Activated naive CD8-positive, alpha-beta T cell treated with anti-CD3 and anti-CD28 coated beads, Interleukin-2, amount 50 U/mL, for 24 hours (primary cell): ENCODE measurements around the gene UNC13B.
"Not testable (repeated sequence)": the region's sequence is repeated elsewhere in the genome, so short reads cannot be mapped to it uniquely, and the experiment has no call there.

ENCODE experiments used
- ATAC-seq: fragments of 150-1000 bp; cut with Tn5 transposase; one replicate; pipeline ENCODE4 v1.10.0; 2021
- DNase-seq: peaks from one replicate; pipeline ENCODE4 v3.0.0; 2021
- H3K27ac Mint-ChIP-seq: one replicate; pipeline ENCODE4 v1.8.0; 2021; ENCODE audit warnings: mild to moderate bottlenecking, mixed read lengths
- H3K27me3 Mint-ChIP-seq: one replicate; pipeline ENCODE4 v1.8.0; 2021; ENCODE audit warnings: mixed read lengths
- H3K36me3 Mint-ChIP-seq: one replicate; pipeline ENCODE4 v1.8.0; 2021; ENCODE audit warnings: low read depth, mixed read lengths
- H3K4me1 Mint-ChIP-seq: one replicate; pipeline ENCODE4 v1.8.0; 2021; ENCODE audit warnings: mixed read lengths
- H3K4me3 Mint-ChIP-seq: one replicate; pipeline ENCODE4 v1.8.0; 2021; ENCODE audit warnings: mild to moderate bottlenecking, moderate library complexity, mixed read lengths
- H3K9me3 Mint-ChIP-seq: one replicate; pipeline ENCODE4 v1.8.0; 2021; ENCODE audit warnings: mixed read lengths

Gene UNC13B

GRCh38 chr9:35147941-35148563 is 13.8 kb upstream of the UNC13B start:
- peaks cover 17% of the 10 kb centered on the region for H3K36me3 Mint-ChIP-seq
- not testable (repeated sequence) for H3K27ac Mint-ChIP-seq, H3K4me1 Mint-ChIP-seq, H3K27me3 Mint-ChIP-seq, DNase-seq, ATAC-seq, H3K4me3 Mint-ChIP-seq
- H3K9me3 Mint-ChIP-seq: peaks cover 36% of the 10 kb centered on the region

GRCh38 chr9:35152926-35153325 is 8.9 kb upstream of the UNC13B start:
- Mint-ChIP-seq H3K27me3 (no peaks in the 10 kb centered on the region), H3K9me3 (peaks cover 20% of the 10 kb centered on the region), H3K4me1 (no peaks in the 10 kb centered on the region), H3K36me3 (peaks cover 13% of the 10 kb centered on the region), H3K4me3 (no peak overlapping the region), H3K27ac (no peak overlapping the region)
- DNase-seq (no peak), ATAC-seq (no peak)

- H3K27ac Mint-ChIP-seq: no peak overlapping the region
- no peaks in the 10 kb centered on the region for H3K9me3 Mint-ChIP-seq
- H3K4me3 Mint-ChIP-seq: no peak overlapping the region
- ATAC-seq: no peak
- H3K4me1 Mint-ChIP-seq: peaks cover 14% of the 10 kb centered on the region
- H3K27me3 Mint-ChIP-seq: no peaks in the 10 kb centered on the region
- H3K36me3 Mint-ChIP-seq: no peaks in the 10 kb centered on the region
- no peak for DNase-seq
Observed at GRCh38 chr9:35156781-35157180, 5.0 kb upstream of the UNC13B start.

GRCh38 chr9:35157836-35158235 is 4.0 kb upstream of the UNC13B start:
- not testable (repeated sequence) for H3K4me3 Mint-ChIP-seq, H3K36me3 Mint-ChIP-seq, H3K27ac Mint-ChIP-seq, ATAC-seq, H3K27me3 Mint-ChIP-seq, DNase-seq, H3K9me3 Mint-ChIP-seq
- peaks cover 20% of the 10 kb centered on the region for H3K4me1 Mint-ChIP-seq

GRCh38 chr9:35158501-35159280 is 3.1 kb upstream of the UNC13B start:
- Mint-ChIP-seq H3K4me3 (no peak overlapping the region), H3K36me3 (no peaks in the 10 kb centered on the region), H3K27ac (no peak overlapping the region), H3K9me3 (no peaks in the 10 kb centered on the region), H3K4me1 (peaks cover 21% of the 10 kb centered on the region), H3K27me3 (peaks cover 14% of the 10 kb centered on the region)
- ATAC-seq (no peak), DNase-seq (no peak)

- DNase-seq (no peak), ATAC-seq (no peak)
- no peak overlapping the region for H3K27ac Mint-ChIP-seq
- no peaks in the 10 kb centered on the region for H3K9me3 Mint-ChIP-seq
- H3K27me3 Mint-ChIP-seq: peaks cover 19% of the 10 kb centered on the region
- no peaks in the 10 kb centered on the region for H3K36me3 Mint-ChIP-seq
- peak overlapping the region; percentile 87 for H3K4me3 Mint-ChIP-seq
- H3K4me1 Mint-ChIP-seq: peaks cover 21% of the 10 kb centered on the region
Observed at GRCh38 chr9:35162605-35163315, 951 bp downstream of the UNC13B start.

- Mint-ChIP-seq H3K4me3 (no peak overlapping the region), H3K4me1 (peaks cover 21% of the 10 kb centered on the region), H3K36me3 (no peaks in the 10 kb centered on the region), H3K9me3 (no peaks in the 10 kb centered on the region), H3K27ac (no peak overlapping the region), H3K27me3 (peaks cover 19% of the 10 kb centered on the region)
- DNase-seq (no peak), ATAC-seq (no peak)
Observed at GRCh38 chr9:35163413-35163812, 1.6 kb downstream of the UNC13B start.

- no peak overlapping the region for H3K4me3 Mint-ChIP-seq
Observed at GRCh38 chr9:35164711-35165110, 2.9 kb downstream of the UNC13B start.

GRCh38 chr9:35167429-35167828 is 5.6 kb downstream of the UNC13B start:
- not testable (repeated sequence) for ATAC-seq, DNase-seq, H3K9me3 Mint-ChIP-seq, H3K27ac Mint-ChIP-seq, H3K36me3 Mint-ChIP-seq, H3K4me3 Mint-ChIP-seq, H3K4me1 Mint-ChIP-seq
- peaks cover 16% of the 10 kb centered on the region for H3K27me3 Mint-ChIP-seq

More at GRCh38 chr9:35164711-35165110, 2.9 kb downstream of the UNC13B start:
- Mint-ChIP-seq H3K27me3 (peaks cover 19% of the 10 kb centered on the region), H3K9me3 (no peaks in the 10 kb centered on the region), H3K4me1 (peaks cover 13% of the 10 kb centered on the region), H3K27ac (no peak overlapping the region), H3K36me3 (no peaks in the 10 kb centered on the region)
- ATAC-seq: no peak
- DNase-seq: no peak

- Mint-ChIP-seq H3K27ac (no peak overlapping the region), H3K27me3 (peaks cover 4% of the 10 kb centered on the region), H3K9me3 (no peaks in the 10 kb centered on the region), H3K4me3 (no peak overlapping the region), H3K4me1 (no peaks in the 10 kb centered on the region), H3K36me3 (no peaks in the 10 kb centered on the region)
- ATAC-seq: no peak
- no peak for DNase-seq
Observed at GRCh38 chr9:35168963-35169362, 7.2 kb downstream of the UNC13B start.

GRCh38 chr9:35172878-35173277 is 11.1 kb downstream of the UNC13B start:
- Mint-ChIP-seq H3K36me3 (no peaks in the 10 kb centered on the region), H3K27ac (no peak overlapping the region), H3K4me1 (no peaks in the 10 kb centered on the region), H3K27me3 (peaks cover 2% of the 10 kb centered on the region), H3K9me3 (no peaks in the 10 kb centered on the region), H3K4me3 (no peak overlapping the region)
- no peak for ATAC-seq
- no peak for DNase-seq

- no peak overlapping the region for H3K4me3 Mint-ChIP-seq
- peaks cover 4% of the 10 kb centered on the region for H3K27me3 Mint-ChIP-seq
- no peaks in the 10 kb centered on the region for H3K4me1 Mint-ChIP-seq
- H3K36me3 Mint-ChIP-seq: no peaks in the 10 kb centered on the region
- DNase-seq: no peak
- ATAC-seq: no peak
- no peak overlapping the region for H3K27ac Mint-ChIP-seq
- H3K9me3 Mint-ChIP-seq: peaks cover 3% of the 10 kb centered on the region
Observed at GRCh38 chr9:35177520-35177919, 15.7 kb downstream of the UNC13B start.

- no peak overlapping the region for H3K4me3 Mint-ChIP-seq
- H3K36me3 Mint-ChIP-seq: no peaks in the 10 kb centered on the region
- no peak overlapping the region for H3K27ac Mint-ChIP-seq
- peaks cover 3% of the 10 kb centered on the region for H3K9me3 Mint-ChIP-seq
- no peak for ATAC-seq
- no peak for DNase-seq
- H3K4me1 Mint-ChIP-seq: no peaks in the 10 kb centered on the region
- peaks cover 4% of the 10 kb centered on the region for H3K27me3 Mint-ChIP-seq
Observed at GRCh38 chr9:35179347-35180280, 17.8 kb downstream of the UNC13B start.

- no peak overlapping the region for H3K27ac Mint-ChIP-seq
- H3K4me1 Mint-ChIP-seq: no peaks in the 10 kb centered on the region
- no peaks in the 10 kb centered on the region for H3K36me3 Mint-ChIP-seq
- no peak for DNase-seq
- H3K4me3 Mint-ChIP-seq: no peak overlapping the region
- peaks cover 3% of the 10 kb centered on the region for H3K9me3 Mint-ChIP-seq
- peaks cover 1% of the 10 kb centered on the region for H3K27me3 Mint-ChIP-seq
- no peak for ATAC-seq
Observed at GRCh38 chr9:35180801-35181200, 19.0 kb downstream of the UNC13B start.
